ENCODE data around the gene CCDC192. TPM values are rescaled to one million over a fixed set of nuclear protein-coding genes. Genes with fewer than 3 reads are reported as not detected.
"Not testable (repeated sequence)": the region's sequence is repeated elsewhere in the genome, so short reads cannot be mapped to it uniquely, and the experiment has no call there.

Gene CCDC192
- total and polyA plus RNA-seq, 2 of the 4 experiments (the other 2 are of a cell fraction), result not detected

- H2BK15ac ChIP-seq (ENCODE audit: low read depth, low read length); H3K9ac ChIP-seq (ENCODE audit: low read depth, low read length); ATAC-seq (ENCODE audit: low read depth); H3K27ac ChIP-seq (ENCODE audit: insufficient read depth, low read length); DNase-seq; intact Hi-C loops (cut with micrococcal nuclease); H2AK5ac ChIP-seq (ENCODE audit: low read depth, low read length); H3K4me2 ChIP-seq (ENCODE audit: low read depth, low read length); POLR2A ChIA-PET (ENCODE audit: unreplicated experiment); H4K20me1 ChIP-seq (ENCODE audit: insufficient read depth, low read length); H3K56ac ChIP-seq (ENCODE audit: extremely low read depth, insufficient read depth, low read length); H3K4me1 ChIP-seq (ENCODE audit: control insufficient read depth, insufficient read depth, low read length); H3K18ac ChIP-seq (ENCODE audit: low read depth, low read length); H3K9me3 ChIP-seq (ENCODE audit: control insufficient read depth, insufficient read depth, low read length); H2AFZ ChIP-seq (replicated peaks; ENCODE audit: low read length, poor library complexity); H4K5ac ChIP-seq (ENCODE audit: low read depth, low read length); H3K79me1 ChIP-seq (ENCODE audit: low read depth in 1 of 2, low read length in 2 of 2); in situ Hi-C loops (cut with MboI; ENCODE audit: low sequenced_read_pairs); H2BK20ac ChIP-seq (ENCODE audit: low read depth, low read length); H2BK5ac ChIP-seq (ENCODE audit: low read depth, low read length, poor library complexity, severe bottlenecking); H3K36me3 ChIP-seq (ENCODE audit: control insufficient read depth, insufficient read depth, low read length); H3K27me3 ChIP-seq (ENCODE audit: control insufficient read depth, insufficient read depth, low read length); CTCF ChIA-PET; dilution Hi-C loops (cut with HindIII; ENCODE audit: low sequenced_read_pairs, unreplicated experiment); H3K14ac ChIP-seq (replicated peaks; ENCODE audit: low read depth, low read length); H2BK120ac ChIP-seq (ENCODE audit: low read depth, low read length); H3K9me1 ChIP-seq (ENCODE audit: insufficient read depth, low read length); H3K4ac ChIP-seq (ENCODE audit: low read depth, low read length); H3K4me3 ChIP-seq (ENCODE audit: insufficient read depth, low read depth, low read length); H2AK9ac ChIP-seq (replicated peaks; ENCODE audit: low read depth, low read length, poor library complexity); BruUV-seq (replicated peaks); H4K8ac ChIP-seq (ENCODE audit: low read depth in 2 of 2, low read length in 2 of 2); H4K91ac ChIP-seq (ENCODE audit: insufficient read depth, low read depth, low read length); H3K23ac ChIP-seq (ENCODE audit: low read depth, low read length): not testable (repeated sequence)
- no CpG with 5 or more reads among the region's 4 CpGs for WGBS, 2 experiments (ENCODE audit: extremely low coverage in 2 of 2, insufficient read length in 1 of 2)
Observed at GRCh38 chr5:127713083-127713482, 9.9 kb downstream of the CCDC192 start.

All from IMR-90 (cell line).